OCI-LY1 (cell line): ENCODE data around the gene PPP1R1B.

ENCODE experiments used
- CTCF ChIP-seq: fragments of 200-600 bp; sonication (generic), shearing (Covaris generic); IDR thresholded peaks from 2 replicates; pipeline ENCODE4 v1.5.1; 2017; ENCODE audit warnings: mild to moderate bottlenecking, antibody characterized with exemption, low read length, moderate library complexity, mixed read lengths
- EZH2 ChIP-seq: fragments of 200-600 bp; sonication (generic), shearing (Covaris generic); IDR thresholded peaks from 2 replicates; pipeline ENCODE4 v1.8.0; 2017; ENCODE audit warnings: borderline replicate concordance, mixed run types, mild to moderate bottlenecking, antibody characterized with exemption, low read length, moderate library complexity, mixed read lengths

DNA sequence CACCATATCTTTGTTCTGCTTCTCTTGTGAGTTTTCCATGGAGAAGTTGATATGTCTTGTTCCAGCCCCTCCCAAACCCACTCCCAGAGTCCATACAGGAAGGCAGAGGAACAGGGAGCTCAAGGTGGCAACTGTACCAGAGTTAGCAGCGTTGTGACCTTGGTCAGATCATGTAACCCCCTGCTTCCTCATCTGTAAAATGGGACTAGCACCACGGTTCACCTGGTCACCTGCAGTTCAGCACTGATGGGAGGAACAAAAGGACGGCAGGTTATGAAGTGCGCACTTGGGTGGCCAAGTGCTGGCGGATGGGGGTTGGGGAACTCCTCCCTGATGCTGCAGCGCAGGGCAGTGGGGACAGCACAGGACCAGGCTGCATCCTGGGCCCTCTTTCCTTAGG is 11.3 kb upstream of the PPP1R1B start:
- no peak for TF ChIP-seq CTCF
- TF ChIP-seq EZH2 = no peak
